Measurements from ENCODE around the gene RBFOX1. TPM values are rescaled to one million over a fixed set of nuclear protein-coding genes. Genes with fewer than 3 reads are reported as not detected.

Gene RBFOX1
- total RNA-seq, 1 donor from 2014 or later = not detected

DNA sequence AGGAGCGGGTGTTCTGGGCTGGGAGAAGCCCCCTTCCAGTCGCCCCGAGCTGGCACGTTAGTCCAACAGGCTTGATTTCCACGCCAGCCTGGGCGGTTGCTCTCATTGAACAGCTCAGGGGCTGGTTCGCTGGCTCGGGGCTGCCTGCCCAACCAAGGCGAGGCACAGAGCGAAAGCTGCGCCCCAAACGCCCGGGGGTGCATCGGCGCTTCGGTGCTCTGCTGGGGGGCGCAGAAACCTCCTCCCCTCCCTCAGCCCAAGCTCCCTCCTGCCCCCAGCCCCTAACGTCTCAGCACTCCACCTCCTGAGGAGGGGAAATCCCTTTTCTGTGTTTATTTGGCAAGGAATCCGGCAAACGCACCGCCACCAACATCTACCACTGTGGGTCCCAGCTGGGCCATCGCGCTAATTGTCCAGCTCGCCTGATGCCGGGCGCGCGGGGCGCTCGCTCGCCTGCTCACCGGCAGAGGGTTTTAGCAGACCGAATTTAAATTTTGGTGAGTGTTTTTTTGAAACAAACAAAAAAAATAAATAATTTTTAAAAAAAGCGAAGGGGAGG, 29.5 kb upstream of the RBFOX1 start:
- Histone ChIP-seq H3K4me3 (ENCODE audit: low read depth, low read length) (no peak overlapping the region), H3K27me3 (ENCODE audit: control insufficient read depth, insufficient read depth, low read length) (peaks cover 18% of the 10 kb centered on the region), H3K36me3 (ENCODE audit: control insufficient read depth, insufficient read depth, low read length) (no peaks in the 10 kb centered on the region)
- TF ChIP-seq, protein P1, sequence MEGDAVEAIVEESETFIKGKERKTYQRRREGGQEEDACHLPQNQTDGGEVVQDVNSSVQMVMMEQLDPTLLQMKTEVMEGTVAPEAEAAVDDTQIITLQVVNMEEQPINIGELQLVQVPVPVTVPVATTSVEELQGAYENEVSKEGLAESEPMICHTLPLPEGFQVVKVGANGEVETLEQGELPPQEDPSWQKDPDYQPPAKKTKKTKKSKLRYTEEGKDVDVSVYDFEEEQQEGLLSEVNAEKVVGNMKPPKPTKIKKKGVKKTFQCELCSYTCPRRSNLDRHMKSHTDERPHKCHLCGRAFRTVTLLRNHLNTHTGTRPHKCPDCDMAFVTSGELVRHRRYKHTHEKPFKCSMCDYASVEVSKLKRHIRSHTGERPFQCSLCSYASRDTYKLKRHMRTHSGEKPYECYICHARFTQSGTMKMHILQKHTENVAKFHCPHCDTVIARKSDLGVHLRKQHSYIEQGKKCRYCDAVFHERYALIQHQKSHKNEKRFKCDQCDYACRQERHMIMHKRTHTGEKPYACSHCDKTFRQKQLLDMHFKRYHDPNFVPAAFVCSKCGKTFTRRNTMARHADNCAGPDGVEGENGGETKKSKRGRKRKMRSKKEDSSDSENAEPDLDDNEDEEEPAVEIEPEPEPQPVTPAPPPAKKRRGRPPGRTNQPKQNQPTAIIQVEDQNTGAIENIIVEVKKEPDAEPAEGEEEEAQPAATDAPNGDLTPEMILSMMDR (IDR thresholded peaks at IDR 0.05; ENCODE audit: insufficient read depth, low read length, poor library complexity, severe bottlenecking) = no peak
- no peak for DNase-seq (ENCODE audit: low read depth)

DNA sequence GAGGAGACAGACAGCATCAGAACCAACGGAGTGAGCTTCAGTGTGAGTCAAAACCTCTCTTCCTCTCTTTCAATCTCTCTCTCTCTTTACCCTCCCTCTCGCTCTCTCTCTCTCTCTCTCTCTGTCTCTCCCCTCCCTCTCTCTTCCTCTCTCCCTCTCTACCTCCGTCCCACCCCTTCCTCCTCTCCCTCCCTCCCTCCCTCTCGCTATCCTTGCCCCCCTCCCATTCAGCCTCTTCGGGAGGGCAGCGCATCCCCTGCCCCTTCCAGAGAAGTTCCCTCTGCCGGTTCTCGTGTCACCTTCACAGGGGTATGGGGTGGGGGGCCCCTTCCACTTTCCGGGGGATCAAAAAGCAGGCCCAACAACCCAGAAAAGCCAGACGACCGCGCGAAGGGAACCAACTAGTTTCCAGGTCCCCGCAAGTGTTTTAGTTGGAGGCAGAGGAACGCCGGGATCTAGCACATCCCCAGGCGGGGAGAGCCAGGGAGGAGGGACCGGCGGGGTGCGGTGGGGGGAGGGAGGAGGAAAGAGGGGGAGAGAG, 28.9 kb upstream of the RBFOX1 start:
- TF ChIP-seq, protein P1 (IDR thresholded peaks at IDR 0.05; ENCODE audit: insufficient read depth, low read length, poor library complexity, severe bottlenecking) = no peak
- Histone ChIP-seq H3K4me3 (ENCODE audit: low read depth, low read length) (no peak overlapping the region), H3K27me3 (ENCODE audit: control insufficient read depth, insufficient read depth, low read length) (peaks cover 18% of the 10 kb centered on the region), H3K36me3 (ENCODE audit: control insufficient read depth, insufficient read depth, low read length) (no peaks in the 10 kb centered on the region)
- no peak for DNase-seq (ENCODE audit: low read depth)

DNA sequence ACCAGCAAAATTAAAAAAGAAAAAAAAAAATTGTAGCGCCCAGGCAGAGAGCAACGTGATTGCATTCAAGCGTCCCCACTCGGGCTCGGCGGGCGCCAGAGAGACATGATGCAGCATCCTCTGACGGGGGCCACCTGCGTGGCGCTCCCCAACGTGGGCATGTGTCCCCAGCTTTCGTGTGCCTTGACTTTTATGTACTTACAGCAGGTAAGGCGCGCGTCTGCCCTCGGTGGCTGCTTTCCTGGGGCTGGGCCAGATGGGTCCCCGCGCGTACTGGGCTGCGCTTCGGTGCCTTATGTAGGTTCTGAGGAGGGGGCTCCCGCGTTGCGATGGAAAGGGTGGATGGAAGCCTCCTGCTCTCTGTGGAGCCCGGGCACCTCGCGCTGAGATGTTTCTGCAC, 28.4 kb upstream of the RBFOX1 start:
- Histone ChIP-seq H3K36me3 (ENCODE audit: control insufficient read depth, insufficient read depth, low read length) (no peaks in the 10 kb centered on the region), H3K27me3 (ENCODE audit: control insufficient read depth, insufficient read depth, low read length) (peaks cover 18% of the 10 kb centered on the region), H3K4me3 (ENCODE audit: low read depth, low read length) (no peak overlapping the region)
- TF ChIP-seq, protein P1 (IDR thresholded peaks at IDR 0.05; ENCODE audit: insufficient read depth, low read length, poor library complexity, severe bottlenecking) = no peak
- DNase-seq (ENCODE audit: low read depth) = no peak

DNA sequence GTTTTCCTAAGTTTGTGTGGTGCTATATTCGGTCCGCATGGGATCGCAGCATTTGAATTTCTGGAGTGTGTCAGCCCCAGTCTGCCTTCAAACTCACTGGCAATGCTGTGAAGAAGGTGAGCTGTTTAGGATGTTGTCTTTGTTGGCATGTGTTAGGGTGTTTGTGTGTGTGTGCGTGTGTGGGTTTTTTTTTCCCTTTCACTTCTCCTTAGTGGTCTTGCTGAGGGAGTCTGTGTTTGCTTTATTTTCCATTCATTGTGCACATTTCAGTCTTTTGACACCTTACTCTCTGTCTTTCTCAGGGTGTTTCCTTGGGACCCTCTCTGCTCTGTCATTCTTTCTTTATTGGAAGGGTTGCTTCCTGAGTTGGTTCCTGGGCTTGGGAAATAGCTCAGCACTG, 27.7 kb upstream of the RBFOX1 start:
- no peaks in the 10 kb centered on the region for H3K36me3 ChIP-seq (ENCODE audit: control insufficient read depth, insufficient read depth, low read length)
- no peak for DNase-seq (ENCODE audit: low read depth)
- TF ChIP-seq, protein P1 (IDR thresholded peaks at IDR 0.05; ENCODE audit: insufficient read depth, low read length, poor library complexity, severe bottlenecking) = no peak
- H3K27me3 ChIP-seq (ENCODE audit: control insufficient read depth, insufficient read depth, low read length) = peaks cover 18% of the 10 kb centered on the region
- no peak overlapping the region for H3K4me3 ChIP-seq (ENCODE audit: low read depth, low read length)

DNA sequence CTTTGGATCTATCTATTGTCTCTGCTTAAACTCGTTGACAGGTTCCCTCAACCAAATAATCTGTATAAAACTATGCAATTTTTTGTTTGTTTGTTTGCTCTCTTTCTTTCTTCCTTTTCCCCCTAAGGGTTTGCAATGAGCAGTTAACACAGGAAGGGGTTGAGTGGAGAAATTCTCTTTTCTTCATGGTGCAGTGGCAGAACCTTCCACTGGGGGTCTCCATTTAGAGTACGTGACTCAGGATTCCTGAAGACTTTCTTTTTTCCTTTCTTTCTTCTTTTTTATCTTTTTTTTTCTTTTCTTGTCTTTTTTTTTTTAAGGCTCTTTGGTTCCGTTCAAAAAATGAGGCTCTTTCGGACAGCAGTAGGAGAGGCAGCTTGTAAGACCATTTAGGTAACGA, 19.5 kb upstream of the RBFOX1 start:
- DNase-seq (ENCODE audit: low read depth) = no peak
- no peaks in the 10 kb centered on the region for H3K36me3 ChIP-seq (ENCODE audit: control insufficient read depth, insufficient read depth, low read length)
- H3K4me3 ChIP-seq (ENCODE audit: low read depth, low read length) = no peak overlapping the region
- H3K27me3 ChIP-seq (ENCODE audit: control insufficient read depth, insufficient read depth, low read length) = no peaks in the 10 kb centered on the region
- TF ChIP-seq, protein P1 (IDR thresholded peaks at IDR 0.05; ENCODE audit: insufficient read depth, low read length, poor library complexity, severe bottlenecking) = peak; percentile 53

DNA sequence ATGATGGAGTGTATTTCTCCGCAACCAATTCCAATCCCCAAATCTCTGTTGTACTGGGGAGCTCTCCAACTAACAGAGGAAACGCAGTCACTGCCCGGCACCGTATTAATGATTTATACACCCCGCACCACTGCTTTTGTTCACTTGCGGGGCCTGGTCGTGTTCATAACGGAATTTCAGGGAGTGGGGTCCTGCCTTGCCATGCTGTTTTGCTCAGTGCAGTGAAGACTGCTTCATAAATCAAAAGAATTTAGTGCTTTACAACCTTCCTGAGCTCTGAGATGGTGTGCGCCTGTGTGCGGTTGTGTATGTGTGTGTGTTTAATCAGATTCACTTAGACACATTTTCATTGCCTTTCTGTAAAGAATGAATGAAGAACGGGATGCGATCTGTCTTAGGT, 18.5 kb upstream of the RBFOX1 start:
- H3K4me3 ChIP-seq (ENCODE audit: low read depth, low read length) = no peak overlapping the region
- H3K27me3 ChIP-seq (ENCODE audit: control insufficient read depth, insufficient read depth, low read length) = no peaks in the 10 kb centered on the region
- TF ChIP-seq, protein P1 (IDR thresholded peaks at IDR 0.05; ENCODE audit: insufficient read depth, low read length, poor library complexity, severe bottlenecking) = no peak
- DNase-seq (ENCODE audit: low read depth) = no peak
- H3K36me3 ChIP-seq (ENCODE audit: control insufficient read depth, insufficient read depth, low read length) = no peaks in the 10 kb centered on the region
